ENCODE data around the gene RHOBTB1. TPM values are rescaled to one million over a fixed set of nuclear protein-coding genes. Genes with fewer than 3 reads are reported as not detected.

Gene RHOBTB1
- total RNA-seq, 1 experiment from 2014 or later: 2.5 TPM

DNA sequence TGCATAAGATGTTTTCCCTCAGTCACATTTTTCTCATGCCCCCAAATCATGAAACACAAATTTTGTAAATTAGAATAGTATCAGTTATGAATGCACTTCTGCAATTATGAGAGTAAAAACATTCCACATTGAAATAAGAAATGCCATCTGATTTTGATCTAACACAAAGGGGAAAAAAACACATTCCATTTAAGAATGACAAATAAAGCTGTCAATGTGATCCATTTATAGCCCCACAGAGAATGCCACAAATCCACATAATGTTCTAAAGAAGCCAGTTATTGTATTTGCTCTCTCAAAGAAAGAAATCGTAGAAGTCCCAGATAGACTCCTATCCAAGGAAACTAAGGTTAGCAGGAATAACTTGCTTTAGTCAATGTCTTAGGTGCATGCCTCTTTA, 48.7 kb upstream of the RHOBTB1 start:
- no peak overlapping the region for H2BK15ac ChIP-seq (ENCODE audit: low read depth, low read length)
- H3K23ac ChIP-seq (ENCODE audit: insufficient read length, low read depth, low read length): no peak overlapping the region
- H3K27me3 ChIP-seq (ENCODE audit: insufficient read depth, low read length): no peaks in the 10 kb centered on the region
- no peak overlapping the region for H2BK20ac ChIP-seq (ENCODE audit: low read depth, low read length, poor library complexity, severe bottlenecking)
- no peak overlapping the region for H2AK5ac ChIP-seq (ENCODE audit: insufficient read length, low read length)
- no peak overlapping the region for H4K91ac ChIP-seq (ENCODE audit: insufficient read length, low read depth, low read length)
- no peak overlapping the region for H3T11ph ChIP-seq (ENCODE audit: low read length)
- H3K18ac ChIP-seq (ENCODE audit: insufficient read length, low read depth, low read length): no peak overlapping the region
- no peaks in the 10 kb centered on the region for H3K79me2 ChIP-seq (ENCODE audit: insufficient read depth, low read length)
- H3K4ac ChIP-seq (ENCODE audit: low read depth, low read length): no peak overlapping the region
- no peaks in the 10 kb centered on the region; the same call in 1 of the 2 replicates for H3K4me1 ChIP-seq (ENCODE audit: insufficient read depth, low read length)
- H4K8ac ChIP-seq (replicated peaks; ENCODE audit: insufficient read length, low read depth, low read length): no peak overlapping the region
- Mint-ChIP-seq H3K9me3 (no peaks in the 10 kb centered on the region), H3K27ac (no peak overlapping the region), H3K4me1 (no peaks in the 10 kb centered on the region), H3K4me3 (no peak overlapping the region), H3K27me3 (ENCODE audit: low read depth) (no peaks in the 10 kb centered on the region), H3K36me3 (ENCODE audit: insufficient read depth in 1 of 3, low read depth in 3 of 3) (no peaks in the 10 kb centered on the region; a peak in 1 of 7 replicates)
- H3K79me1 ChIP-seq (ENCODE audit: insufficient read depth, low read depth, low read length, poor library complexity, severe bottlenecking): no peaks in the 10 kb centered on the region
- no peak overlapping the region for H2BK12ac ChIP-seq (ENCODE audit: insufficient read length, low read depth, low read length)
- H3K23me2 ChIP-seq (ENCODE audit: insufficient read length, low read depth, low read length, poor library complexity, severe bottlenecking): no peaks in the 10 kb centered on the region
- H3K56ac ChIP-seq (ENCODE audit: insufficient read length, low read depth, low read length): no peak overlapping the region
- no peak for DNase-seq
- no peak overlapping the region for H3K9ac ChIP-seq (ENCODE audit: extremely low read depth, insufficient read length, low read length)
- H4K20me1 ChIP-seq (ENCODE audit: control insufficient read depth, insufficient read depth, insufficient read length): no peaks in the 10 kb centered on the region
- H3K4me2 ChIP-seq (ENCODE audit: insufficient read depth, insufficient read length, low read length): no peak overlapping the region
- no peak overlapping the region for H2BK5ac ChIP-seq (ENCODE audit: insufficient read length, low read length)
- no peak overlapping the region for H3K27ac ChIP-seq (ENCODE audit: insufficient read length, low read depth, low read length)
- H3K14ac ChIP-seq (ENCODE audit: insufficient read depth, low read length): no peak overlapping the region
- TF ChIP-seq, protein P1, sequence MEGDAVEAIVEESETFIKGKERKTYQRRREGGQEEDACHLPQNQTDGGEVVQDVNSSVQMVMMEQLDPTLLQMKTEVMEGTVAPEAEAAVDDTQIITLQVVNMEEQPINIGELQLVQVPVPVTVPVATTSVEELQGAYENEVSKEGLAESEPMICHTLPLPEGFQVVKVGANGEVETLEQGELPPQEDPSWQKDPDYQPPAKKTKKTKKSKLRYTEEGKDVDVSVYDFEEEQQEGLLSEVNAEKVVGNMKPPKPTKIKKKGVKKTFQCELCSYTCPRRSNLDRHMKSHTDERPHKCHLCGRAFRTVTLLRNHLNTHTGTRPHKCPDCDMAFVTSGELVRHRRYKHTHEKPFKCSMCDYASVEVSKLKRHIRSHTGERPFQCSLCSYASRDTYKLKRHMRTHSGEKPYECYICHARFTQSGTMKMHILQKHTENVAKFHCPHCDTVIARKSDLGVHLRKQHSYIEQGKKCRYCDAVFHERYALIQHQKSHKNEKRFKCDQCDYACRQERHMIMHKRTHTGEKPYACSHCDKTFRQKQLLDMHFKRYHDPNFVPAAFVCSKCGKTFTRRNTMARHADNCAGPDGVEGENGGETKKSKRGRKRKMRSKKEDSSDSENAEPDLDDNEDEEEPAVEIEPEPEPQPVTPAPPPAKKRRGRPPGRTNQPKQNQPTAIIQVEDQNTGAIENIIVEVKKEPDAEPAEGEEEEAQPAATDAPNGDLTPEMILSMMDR (conservative IDR thresholded peaks at IDR 0.05): no peak
- no peak overlapping the region for H2AFZ ChIP-seq (ENCODE audit: low read length)
- no peak overlapping the region for H4K5ac ChIP-seq (ENCODE audit: insufficient read length, low read depth, low read length)
- no peak overlapping the region for H2BK120ac ChIP-seq (ENCODE audit: low read depth, low read length, poor library complexity, severe bottlenecking)
- WGBS (ENCODE audit: extremely low coverage, insufficient read length, low lambda C conversion rate): no CpG with 5 or more reads among the region's 1 CpG
- H3K9me3 ChIP-seq (ENCODE audit: control insufficient read depth, low read depth, low read length): no peaks in the 10 kb centered on the region

All from H9 (cell line).